HUDEP-2 (cell line): ENCODE results near the gene TXLNA.

Experiments used
- DNase-seq, 76 experiments: peaks; one replicate each; lab custom pipeline; 2025; ENCODE audit not compliant: unreplicated experiment in 76 of 76; lab: John Stamatoyannopoulos, UW

TXLNA gene

DNA sequence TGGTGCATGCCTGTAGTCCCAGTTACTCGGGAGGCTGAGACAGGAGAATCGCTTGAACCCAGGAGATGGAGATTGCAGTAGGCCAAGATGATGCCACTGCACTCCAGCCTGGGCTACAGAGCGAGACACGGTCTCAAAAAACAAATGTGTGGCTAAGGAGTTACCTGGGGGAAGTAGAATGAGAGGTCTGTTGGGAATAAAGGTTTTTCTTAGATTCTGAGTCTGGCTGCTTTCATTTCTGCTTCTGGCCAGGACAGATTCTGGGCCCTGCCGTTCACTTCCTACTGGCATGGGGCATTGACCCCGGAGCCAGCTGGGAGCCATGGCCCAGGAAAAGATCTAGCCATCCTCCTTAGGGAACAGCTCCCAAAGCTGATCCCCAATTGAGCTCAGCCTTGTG lies 29.0 kb downstream of the TXLNA start:
- DNase-seq, result no peak

DNA sequence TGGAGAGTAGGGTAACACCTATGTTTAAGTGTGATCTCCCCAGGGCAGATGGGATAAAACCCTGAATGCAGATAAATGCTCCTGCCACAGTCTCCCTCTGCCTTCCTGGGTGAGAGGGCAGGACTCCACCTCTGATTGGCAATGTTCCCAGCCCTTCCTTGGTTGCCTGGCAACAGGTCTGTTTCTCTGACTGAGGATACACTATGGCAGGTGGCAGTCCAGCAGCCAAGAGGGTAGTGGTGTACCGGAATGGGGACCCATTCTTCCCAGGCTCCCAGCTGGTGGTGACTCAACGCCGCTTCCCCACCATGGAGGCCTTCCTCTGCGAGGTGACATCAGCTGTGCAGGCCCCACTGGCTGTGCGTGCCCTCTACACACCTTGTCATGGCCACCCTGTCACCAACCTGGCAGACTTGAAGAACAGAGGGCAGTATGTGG lies 29.4 kb downstream of the TXLNA start, which contains the start of gene DCDC2B:
TSS of gene DCDC2B (plus strand) at position 199 of the 438 bp plus-strand sequence. CDS start at position 204, 5 bp downstream.
- peak in 71 of 76 experiments; percentile 28 to 87 (median 69) for DNase-seq

DNA sequence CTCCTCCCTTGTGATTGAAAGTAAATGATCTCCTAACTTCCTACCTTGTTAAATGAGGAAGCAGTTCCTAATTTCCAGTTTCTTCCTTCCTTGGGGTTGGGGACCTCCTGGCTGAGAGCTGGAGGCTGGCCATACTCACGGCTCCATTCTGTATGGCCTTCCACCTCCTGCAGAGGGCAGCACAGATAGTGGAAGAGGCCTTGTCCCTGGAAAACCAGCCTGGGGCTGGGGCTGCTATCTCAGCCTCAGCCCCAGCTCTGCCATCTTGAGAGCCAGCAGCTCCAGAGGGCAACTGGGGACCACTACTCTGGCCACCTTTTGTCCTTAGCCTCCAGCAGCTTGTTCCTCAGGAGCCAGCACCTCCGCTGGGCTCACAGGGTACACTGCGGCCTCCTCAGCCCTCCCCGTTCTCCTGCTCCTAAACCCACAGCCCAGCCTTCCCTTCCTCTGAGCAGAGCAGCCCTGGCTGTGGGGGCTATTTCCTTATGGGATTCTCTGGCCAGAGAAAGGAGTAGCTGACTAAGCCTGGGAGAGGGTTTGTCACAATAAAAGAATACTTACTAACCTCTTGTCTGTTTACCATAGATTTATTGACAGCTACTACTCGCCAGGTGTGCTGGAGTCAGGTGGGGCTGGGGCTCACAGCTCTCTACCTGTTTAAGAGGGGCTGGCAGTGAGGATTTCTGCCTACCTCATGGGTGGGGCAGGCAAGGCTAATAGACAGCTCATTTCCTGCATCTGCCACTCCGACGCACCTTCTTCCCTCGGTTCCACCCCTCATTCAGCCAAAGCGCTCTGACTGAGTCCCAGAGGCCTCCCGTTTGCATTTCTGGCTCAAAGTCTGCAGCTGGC lies 36.4 kb downstream of the TXLNA start:
- DNase-seq, result peak in 51 of 76 experiments; percentile 9 to 66 (median 32)

DNA sequence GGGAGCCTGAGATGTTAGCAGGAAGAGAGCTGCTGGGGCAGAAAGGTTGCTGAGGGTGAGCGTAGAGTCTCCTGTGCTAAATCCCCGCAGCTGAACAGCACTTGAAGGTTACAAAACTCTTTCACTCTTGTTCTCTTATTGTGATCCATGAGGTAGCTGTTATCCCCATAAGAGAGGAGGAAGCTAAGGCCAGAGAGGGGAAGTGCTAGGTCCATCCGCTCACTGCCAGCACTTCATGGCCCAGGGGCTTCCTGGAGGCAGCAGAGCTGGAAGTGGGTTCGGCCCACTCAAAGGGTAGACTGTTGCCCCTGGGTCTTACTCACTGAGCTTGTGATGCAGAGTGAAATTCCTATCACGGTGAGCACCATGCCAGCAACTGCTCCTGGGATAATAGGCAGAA lies 37.1 kb downstream of the TXLNA start:
- DNase-seq, result no peak

DNA sequence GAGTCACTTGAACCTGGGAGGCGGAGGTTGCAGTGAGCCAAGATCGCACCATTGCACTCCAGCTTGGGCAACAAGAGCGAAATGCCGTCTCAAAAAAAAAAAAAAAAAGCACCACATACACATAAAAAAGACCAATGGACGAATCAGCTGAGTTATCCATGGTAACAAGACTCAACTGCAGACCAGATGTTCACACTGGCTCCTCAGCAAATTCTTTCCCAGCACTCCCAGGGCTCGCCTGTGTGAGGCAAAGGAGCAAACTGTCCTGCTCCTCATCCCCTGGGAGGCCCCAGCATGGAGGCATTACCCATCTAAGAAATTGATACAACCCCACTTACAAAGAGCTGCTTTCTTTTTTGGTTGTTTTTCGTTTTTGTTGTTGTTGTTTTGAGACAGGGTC lies 39.5 kb downstream of the TXLNA start:
- DNase-seq, result no peak

DNA sequence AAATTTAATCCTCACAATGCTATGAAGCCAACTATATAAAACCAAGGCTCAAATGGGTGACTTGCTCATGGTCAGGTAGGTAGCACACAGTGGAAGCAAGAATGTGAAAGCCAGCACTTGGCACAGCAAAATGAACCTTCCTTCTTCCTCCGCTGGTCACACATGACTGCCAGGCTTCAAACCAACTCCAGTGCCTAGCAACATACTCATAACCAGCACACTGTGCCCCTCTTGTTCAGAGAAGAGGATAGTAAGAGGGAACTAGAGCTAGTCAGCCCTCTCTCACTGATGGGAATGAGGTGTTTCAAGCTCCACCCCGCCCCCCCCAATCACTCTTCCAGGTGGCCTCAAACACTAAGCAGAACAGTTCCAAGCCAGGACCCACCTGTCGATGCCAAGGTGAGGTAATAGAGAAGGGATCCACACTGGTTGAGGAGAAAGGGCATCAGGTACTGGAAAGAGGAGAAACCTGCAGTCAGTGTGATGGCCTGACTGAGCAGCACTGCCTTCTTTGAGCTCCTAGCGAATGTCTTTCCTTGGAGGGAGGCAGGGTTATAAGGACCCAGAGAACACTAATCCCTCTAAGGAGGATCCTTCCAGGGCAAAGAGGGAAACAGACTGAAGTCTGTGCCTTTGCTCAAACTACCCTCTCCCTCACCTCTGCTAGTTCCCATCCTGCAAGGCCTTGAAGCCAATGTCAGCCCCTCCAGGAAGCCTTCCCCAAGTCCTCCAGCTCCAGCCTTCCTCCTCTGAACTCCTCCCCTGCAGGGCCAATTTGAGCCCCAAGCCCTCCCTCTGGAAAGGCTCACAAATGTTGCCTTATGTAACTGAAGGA lies 41.5 kb downstream of the TXLNA start:
- DNase-seq, result no peak

DNA sequence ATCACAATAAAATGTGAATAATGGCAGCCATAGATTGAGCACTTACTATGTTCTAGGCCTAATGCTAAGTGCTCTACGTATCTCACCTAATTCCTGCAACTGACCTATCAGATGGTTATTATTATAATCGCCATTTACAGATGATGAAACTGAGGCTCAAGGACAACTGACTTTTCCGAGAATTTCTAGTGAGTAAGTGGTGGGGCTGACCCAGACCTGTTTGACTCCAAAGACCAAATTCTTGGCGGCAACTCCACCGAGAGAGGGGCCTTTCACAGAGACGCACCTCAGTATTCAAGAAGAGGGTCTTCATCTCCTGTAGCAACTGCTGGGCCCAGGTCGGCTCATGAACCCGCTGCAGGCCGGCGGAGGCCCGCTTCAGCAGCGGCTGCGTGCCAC lies 42.1 kb downstream of the TXLNA start:
- DNase-seq, result no peak

DNA sequence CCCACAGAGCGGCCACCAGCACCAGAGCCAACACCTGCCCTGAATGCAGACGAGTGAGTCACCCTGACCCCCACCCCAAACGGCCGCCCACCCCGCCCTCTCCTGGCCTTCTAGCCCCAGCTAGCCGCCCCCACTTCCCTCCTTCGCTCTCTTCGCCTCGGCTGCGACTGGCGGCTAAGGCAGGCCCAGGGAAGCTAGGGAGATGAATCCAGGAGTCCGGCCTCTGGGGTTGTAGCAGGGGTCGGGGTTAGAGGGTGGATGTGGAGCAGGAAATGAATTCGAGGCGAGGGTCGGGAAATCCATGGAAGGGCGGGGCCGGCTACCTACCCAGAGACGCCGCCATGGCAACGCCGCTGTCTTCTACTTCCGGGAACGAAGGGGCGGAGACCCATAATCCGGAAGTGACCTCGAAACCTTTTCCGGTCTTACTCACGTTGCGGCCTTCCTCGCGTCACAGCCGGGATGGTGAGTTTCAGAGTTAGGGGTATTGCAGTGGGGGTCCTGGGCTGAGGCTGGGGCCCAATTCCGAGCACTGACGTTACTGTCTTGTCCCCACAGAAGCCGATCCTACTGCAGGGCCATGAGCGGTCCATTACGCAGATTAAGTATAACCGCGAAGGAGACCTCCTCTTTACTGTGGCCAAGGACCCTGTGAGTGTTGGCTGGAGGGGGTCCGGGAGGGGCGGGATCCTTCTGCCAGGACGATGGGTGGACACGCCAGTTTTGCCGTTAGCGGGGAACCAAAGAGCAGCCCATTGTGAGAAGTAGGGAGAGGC lies 42.7 kb downstream of the TXLNA start, which contains the start of the genes EIF3I and TMEM234:
TSS of gene EIF3I (plus strand) at position 428 of the 776 bp plus-strand sequence. CDS start at position 463, 35 bp downstream.
TSS of gene TMEM234 (minus strand) at position 374 of the 776 bp plus-strand sequence. CDS start at position 343, 31 bp downstream.
- DNase-seq, result peak in 73 of 76 experiments; percentile 24 to 89 (median 76)

DNA sequence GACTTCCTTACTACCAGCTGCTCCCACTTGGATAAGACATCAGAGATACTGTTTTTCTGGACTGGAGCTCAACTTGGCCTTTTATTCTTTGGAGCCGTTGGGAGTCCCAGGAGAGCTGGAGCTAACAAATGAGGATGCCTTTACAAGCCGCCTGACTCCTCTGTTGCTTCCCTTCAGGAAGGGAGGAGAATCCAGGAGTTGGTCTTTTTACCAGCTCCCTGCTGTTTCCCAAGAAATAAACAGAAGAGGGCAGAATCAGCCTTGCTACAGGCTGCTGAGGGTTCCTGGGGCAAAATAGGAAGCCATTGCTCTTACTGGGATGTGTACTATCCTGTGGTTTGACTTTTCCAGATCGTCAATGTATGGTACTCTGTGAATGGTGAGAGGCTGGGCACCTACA lies 44.2 kb downstream of the TXLNA start:
- DNase-seq, result no peak

DNA sequence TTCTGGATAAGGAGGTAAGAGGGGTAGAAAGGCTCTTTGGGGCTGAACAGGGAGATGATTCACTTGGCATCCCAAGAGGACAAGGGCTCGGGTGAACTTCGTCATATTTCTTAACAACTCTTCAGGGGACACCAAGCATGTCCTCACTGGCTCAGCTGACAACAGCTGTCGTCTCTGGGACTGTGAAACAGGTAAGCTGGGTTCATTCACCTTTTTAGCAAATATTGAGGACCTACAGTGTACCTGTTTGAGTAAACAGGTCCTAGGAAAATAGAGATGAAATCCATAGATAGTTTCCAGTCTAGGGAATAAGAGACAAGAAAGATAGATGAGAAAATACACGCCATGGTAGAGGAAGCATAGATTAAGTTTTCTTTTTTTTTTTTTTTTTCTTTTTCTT lies 44.8 kb downstream of the TXLNA start:
- DNase-seq, result no peak

DNA sequence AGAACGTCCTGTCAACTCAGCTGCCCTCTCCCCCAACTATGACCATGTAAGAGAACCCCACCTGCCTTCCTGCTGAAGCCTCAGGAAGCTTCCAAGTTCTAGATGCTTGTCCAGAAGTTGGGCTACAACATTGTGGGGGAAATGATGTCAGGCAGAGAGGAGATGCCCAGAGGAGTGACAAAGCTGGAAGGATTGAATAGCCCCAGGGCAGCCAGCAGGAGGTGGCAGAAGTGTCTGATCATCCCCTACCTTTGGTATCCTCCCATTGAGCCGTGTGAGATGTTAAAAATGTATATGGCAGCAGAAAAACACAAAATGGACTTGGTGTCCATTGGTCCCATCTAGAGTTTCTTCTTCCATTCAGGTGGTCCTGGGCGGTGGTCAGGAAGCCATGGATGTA lies 49.3 kb downstream of the TXLNA start:
- DNase-seq, result no peak

DNA sequence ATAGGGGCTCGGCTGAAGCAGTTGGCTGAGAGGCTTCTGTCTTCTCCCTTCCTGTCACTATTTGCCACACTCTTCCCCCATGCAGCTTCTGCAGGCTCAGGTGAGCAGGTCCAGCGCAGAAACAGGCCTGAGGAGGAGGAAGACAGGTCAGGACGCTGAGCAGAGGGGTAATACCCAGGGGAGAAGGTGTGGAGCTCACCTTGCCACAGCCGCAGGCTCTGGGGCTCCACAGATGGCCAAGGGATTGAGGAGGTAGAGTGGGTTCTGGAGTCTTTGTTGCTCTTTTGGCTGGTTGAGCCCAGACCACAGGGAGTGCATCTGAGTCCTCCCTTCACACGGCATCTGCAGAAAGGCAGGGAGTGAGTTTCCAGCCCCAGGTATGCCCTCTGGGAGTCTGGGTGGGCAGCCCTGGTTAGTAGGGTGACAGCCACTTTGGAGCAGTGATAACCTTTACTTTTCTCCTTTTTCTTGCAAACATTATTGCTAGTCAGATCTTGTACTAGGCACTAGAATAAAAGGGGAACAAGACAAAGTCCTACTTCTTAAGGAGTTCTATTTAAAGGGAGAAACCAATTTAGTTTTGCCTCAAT lies 52.5 kb downstream of the TXLNA start:
- DNase-seq, result no peak

DNA sequence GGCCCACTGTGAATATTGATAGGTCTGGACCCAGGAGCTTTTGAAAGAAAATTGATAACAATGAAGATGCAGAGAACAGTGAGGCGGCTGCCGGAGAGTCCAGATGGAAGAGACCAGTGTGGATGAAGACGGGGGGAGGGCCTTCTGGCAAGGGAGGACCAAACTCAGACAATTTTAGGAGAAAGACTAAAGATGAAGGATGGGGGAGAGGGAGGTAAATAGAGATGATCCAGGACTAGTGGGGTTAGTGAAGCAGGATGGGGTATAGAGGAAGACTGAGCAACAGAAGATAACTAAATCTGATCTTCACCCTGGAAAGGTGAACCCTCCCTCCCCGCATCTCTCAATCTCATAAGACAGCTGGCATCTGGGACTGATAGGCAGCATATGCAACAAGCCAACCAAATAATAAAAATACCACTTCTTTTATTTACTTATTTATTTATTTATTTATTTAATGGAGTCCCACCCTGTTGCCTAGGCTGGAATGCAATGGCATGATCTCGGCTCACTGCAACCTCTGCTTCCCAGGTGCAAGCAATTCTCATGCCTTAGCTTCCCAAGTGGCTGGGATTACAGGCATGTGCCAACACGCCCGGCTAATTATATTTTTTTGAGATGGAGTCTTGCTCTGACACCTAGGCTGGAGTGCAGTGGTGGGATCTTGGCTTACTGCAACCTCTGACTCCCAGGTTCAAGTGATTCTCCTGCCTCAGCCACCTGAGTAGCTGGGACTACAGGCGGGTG lies 53.3 kb downstream of the TXLNA start:
- DNase-seq, result no peak

DNA sequence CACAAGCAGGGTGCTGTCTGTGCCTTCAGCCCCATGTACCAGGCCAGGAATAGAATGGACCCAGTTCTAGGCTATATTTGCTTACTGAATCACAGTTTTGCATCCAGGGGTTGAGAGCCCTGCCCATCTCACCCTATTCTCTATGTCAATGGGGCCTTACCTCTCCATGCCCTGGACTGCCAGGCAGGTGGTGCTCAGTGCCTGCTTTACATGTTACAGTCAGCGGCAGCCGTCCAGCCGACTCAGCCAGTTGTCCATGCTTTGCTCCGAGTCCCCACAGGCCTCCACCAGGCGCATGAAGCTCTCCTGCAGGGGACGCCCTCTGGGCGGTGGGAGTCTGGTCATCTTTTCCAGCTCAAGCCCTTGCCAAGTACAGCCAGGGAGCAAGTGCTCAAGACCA lies 55.3 kb downstream of the TXLNA start:
- DNase-seq, result no peak

DNA sequence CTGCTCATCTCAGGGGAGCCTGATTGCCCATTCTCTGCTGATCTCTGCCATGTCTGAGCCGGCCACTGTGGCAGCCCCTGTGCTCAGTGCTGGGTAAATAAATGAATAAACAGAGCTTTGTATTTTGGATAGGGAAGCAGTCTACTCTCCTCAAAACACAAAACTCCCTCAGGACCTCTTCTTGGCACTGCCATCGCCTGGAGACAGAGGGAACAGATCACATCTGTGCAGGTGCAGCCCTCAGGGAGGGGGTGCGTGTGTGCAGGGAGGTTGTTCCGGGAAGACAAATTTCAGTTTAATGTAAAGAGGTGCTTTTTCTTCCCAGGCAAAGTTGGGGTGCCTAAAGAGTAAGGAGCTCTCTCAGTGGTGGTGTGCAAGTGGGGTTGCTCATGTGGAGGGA lies 59.9 kb downstream of the TXLNA start:
- DNase-seq, result no peak

DNA sequence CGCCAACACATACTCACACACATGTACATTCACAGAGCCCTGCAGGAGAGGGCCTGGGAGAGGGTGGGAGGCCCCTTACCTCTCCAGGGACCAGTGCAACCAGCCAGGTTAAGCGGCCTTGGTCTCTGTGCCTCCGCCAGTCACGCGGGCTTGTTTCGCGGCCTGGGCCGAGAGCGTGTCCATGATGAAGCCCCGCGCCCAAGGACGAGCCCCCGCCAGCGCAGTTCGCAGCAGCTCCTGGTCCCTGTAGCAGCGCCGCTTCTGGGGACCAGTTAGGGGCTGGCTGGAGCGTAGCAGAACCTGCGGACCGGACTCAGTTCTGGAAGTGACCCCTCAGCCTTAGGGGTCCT lies 60.3 kb downstream of the TXLNA start:
- DNase-seq, result no peak

DNA sequence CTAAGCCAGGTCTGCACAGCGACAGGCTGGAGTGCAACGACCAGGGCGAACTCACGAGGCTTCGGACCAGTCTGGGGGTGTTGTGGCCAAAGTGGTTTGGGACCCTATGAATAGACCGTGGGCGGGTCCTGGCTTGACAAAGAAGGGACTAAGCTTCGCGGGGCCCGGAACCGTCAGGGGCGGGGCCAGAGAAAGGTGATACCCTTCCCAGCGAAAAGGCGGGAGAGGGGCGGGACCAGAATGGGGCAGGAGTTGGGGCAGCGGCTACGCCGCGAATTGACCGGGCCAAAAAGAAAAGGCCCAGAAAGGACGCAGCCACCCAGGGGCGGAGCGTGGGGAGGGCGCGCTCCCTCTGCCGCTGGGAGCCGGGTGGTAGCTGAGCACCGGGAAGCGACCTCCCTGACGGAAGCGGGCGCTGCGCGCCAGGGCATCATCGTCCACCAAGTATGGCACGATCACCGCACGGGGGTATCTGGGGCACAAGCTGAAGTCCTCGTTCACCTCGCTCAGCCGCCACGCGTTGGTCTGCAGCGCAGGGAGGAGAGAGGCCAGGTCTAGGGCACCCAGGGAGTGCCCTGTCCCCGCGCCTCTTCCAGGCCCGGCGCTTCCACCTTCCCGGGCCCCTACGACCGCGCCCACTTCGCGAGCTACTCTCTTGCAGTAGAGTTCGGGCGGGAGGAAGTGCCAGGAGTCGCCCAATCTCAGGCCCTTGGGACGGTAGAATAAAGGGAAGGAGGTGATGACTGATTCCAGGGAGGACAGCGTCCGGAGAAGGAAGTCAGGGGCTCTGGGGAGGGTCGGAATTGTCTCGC lies 60.9 kb downstream of the TXLNA start:
- peak in 41 of 76 experiments; percentile 11 to 61 (median 32) for DNase-seq

DNA sequence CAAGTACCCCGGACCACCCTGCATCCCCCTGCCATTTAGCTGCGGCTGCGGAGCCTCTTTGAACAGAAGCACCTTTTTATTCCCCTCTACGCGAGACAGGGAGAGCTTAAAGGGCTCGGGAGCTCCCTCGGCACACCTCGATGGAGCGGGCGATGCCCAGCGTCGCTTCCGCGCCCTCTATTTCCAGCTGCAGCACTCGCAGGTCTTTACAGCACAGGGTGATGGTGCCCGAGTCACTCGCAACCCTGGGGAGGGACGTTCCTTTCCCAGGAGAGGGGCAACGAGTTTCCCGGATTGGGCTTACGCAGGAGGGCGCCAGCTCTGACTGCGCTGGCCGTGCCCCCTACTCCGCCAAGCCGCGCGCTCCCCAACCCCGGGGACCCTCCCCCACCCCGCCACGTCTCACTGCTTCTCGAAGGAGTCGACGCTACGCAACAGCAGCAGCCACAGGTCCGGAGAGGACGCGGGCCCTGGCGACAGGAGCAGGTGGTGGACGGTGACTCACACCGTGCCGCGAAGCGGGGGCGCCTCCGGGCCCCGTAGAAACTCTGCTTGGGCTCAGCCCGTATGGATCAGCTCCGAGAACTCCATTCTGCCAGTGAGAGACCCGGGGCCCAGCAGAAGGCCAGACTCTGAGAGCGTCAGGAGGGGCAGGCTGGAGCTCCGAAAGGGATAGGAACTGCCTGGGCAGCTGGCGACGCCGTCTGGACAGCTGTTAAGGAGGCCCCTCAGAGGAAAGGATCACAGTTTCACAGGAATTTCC lies 61.7 kb downstream of the TXLNA start:
- peak in 5 of 76 experiments; percentile 3 to 31 (median 9) for DNase-seq
